Measurements from ENCODE around the gene SCN2A.

SCN2A gene

DNA sequence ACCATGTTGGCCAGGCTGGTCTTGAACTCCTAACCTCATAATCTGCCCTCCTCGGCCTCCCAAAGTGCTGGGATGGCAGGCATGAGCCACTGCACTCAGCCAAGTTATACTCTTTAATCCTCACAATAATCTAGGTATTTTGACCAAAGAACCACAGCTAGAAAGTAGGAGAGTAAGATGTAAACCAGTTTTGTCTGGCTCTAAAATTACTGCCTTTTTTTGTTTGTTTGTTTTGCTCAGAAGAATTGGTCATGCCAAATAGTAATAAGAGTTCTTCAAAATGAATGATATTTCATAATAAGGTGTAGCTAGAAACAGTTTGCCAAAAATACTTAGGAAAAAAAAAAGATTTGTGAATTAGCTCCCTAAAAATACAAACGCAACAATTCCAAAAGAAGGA lies 36.7 kb downstream of the SCN2A start:
- Histone ChIP-seq H3K79me2 (ENCODE audit: insufficient read depth, low read length) (no peaks in the 10 kb centered on the region), H3K4me3 (ENCODE audit: insufficient read depth, low read length, poor library complexity, severe bottlenecking) (no peak overlapping the region), H3K9me2 (replicated peaks; ENCODE audit: insufficient read depth, low read length) (no peaks in the 10 kb centered on the region), H3K4me2 (ENCODE audit: low read depth, low read length, poor library complexity, severe bottlenecking) (no peak overlapping the region), H3K36me3 (ENCODE audit: low read length) (no peaks in the 10 kb centered on the region), H3K9ac (ENCODE audit: low read length) (no peak overlapping the region), H3K27ac (ENCODE audit: low read depth, low read length) (no peak overlapping the region), H3K27me3 (ENCODE audit: low read length) (no peaks in the 10 kb centered on the region), H3F3A (ENCODE audit: insufficient read depth) (no peaks in the 10 kb centered on the region), H4K20me1 (ENCODE audit: low read depth, low read length) (no peaks in the 10 kb centered on the region), H2AFZ (ENCODE audit: low read depth, low read length, severe bottlenecking) (no peak overlapping the region), H3K9me3 (ENCODE audit: insufficient read depth, low read length) (no peaks in the 10 kb centered on the region)
- TF ChIP-seq, protein P1, sequence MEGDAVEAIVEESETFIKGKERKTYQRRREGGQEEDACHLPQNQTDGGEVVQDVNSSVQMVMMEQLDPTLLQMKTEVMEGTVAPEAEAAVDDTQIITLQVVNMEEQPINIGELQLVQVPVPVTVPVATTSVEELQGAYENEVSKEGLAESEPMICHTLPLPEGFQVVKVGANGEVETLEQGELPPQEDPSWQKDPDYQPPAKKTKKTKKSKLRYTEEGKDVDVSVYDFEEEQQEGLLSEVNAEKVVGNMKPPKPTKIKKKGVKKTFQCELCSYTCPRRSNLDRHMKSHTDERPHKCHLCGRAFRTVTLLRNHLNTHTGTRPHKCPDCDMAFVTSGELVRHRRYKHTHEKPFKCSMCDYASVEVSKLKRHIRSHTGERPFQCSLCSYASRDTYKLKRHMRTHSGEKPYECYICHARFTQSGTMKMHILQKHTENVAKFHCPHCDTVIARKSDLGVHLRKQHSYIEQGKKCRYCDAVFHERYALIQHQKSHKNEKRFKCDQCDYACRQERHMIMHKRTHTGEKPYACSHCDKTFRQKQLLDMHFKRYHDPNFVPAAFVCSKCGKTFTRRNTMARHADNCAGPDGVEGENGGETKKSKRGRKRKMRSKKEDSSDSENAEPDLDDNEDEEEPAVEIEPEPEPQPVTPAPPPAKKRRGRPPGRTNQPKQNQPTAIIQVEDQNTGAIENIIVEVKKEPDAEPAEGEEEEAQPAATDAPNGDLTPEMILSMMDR (IDR thresholded peaks at IDR 0.05; ENCODE audit: insufficient read depth, low read length, poor library complexity, severe bottlenecking) = no peak
- TF ChIP-seq EZH2phosphoT487 (conservative IDR thresholded peaks at IDR 0.05; ENCODE audit: low read length) = no peak

DNA sequence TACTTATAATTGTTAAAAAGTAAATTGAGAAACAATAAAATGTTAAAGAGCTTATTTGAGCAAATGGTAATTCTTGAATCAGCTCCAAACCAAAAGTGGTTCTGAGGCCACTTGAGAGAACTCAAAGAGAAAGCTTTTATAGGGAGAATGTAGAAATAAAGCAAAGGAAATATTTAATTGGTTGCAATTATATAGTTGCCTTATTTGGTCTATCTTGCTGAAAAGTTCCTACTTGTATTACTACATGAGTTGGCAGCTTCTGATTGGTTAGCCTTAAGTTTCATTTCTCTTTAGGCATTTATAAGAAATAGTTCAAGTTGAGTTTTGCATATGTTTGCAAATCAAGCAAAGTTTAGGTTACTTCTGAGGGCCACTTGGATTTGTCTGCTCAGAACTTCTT lies 38.1 kb downstream of the SCN2A start:
- Histone ChIP-seq H3K4me2 (ENCODE audit: low read depth, low read length, poor library complexity, severe bottlenecking) (no peak overlapping the region), H3K27ac (ENCODE audit: low read depth, low read length) (no peak overlapping the region), H3K4me3 (ENCODE audit: insufficient read depth, low read length, poor library complexity, severe bottlenecking) (no peak overlapping the region), H3K79me2 (ENCODE audit: insufficient read depth, low read length) (no peaks in the 10 kb centered on the region), H3K9me3 (ENCODE audit: insufficient read depth, low read length) (no peaks in the 10 kb centered on the region), H2AFZ (ENCODE audit: low read depth, low read length, severe bottlenecking) (no peak overlapping the region), H3K27me3 (ENCODE audit: low read length) (no peaks in the 10 kb centered on the region), H3F3A (ENCODE audit: insufficient read depth) (no peaks in the 10 kb centered on the region), H3K9ac (ENCODE audit: low read length) (no peak overlapping the region), H4K20me1 (ENCODE audit: low read depth, low read length) (no peaks in the 10 kb centered on the region), H3K36me3 (ENCODE audit: low read length) (no peaks in the 10 kb centered on the region), H3K9me2 (replicated peaks; ENCODE audit: insufficient read depth, low read length) (no peaks in the 10 kb centered on the region)
- TF ChIP-seq, protein P1 (IDR thresholded peaks at IDR 0.05; ENCODE audit: insufficient read depth, low read length, poor library complexity, severe bottlenecking) = no peak
- no peak for TF ChIP-seq EZH2phosphoT487 (conservative IDR thresholded peaks at IDR 0.05; ENCODE audit: low read length)

DNA sequence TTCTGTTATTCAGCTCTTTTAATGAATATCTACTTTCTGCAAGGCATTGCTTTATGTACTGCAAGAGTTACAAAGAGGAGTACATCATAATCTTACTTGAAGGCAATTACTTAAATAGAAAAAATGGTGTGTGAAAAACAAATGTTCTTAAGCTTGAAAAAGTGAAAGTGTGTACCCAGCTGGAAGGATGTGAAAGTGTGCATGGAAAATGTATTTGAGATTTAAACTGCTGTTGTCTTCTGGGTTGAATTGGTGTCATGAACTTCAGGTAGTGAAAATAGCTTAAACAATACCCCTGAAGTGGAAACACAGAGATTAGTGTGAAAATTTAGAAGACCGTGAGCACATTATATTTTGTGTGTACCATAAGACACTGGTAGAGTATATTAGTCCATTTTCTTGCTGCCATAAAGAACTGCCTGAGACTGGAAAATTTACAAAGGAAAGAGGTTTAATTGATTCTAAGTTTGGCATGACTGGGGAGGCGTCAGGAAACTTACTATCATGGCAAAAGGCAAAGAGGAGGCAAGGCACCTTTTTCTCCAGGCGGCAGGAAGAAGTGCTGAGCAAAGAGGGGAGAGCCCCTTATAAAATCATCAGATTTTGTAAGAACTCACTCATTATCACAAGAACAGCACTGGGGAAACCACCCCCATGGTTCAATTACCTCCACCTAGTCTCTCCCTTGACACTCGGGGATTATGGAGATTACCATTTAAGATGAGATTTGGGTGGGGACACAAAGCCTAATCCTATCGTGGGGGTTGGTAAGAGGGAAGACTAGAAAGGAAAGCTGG lies 38.8 kb downstream of the SCN2A start:
- H2AFZ ChIP-seq (ENCODE audit: low read depth, low read length, severe bottlenecking) = no peak overlapping the region
- H3K4me3 ChIP-seq (ENCODE audit: insufficient read depth, low read length, poor library complexity, severe bottlenecking) = no peak overlapping the region

More for the DNA sequence above, 38.8 kb downstream of the SCN2A start:
- Histone ChIP-seq H3F3A (ENCODE audit: insufficient read depth) (no peaks in the 10 kb centered on the region), H3K9me2 (replicated peaks; ENCODE audit: insufficient read depth, low read length) (no peaks in the 10 kb centered on the region), H3K4me2 (ENCODE audit: low read depth, low read length, poor library complexity, severe bottlenecking) (no peak overlapping the region), H3K9me3 (ENCODE audit: insufficient read depth, low read length) (no peaks in the 10 kb centered on the region), H3K27ac (ENCODE audit: low read depth, low read length) (no peak overlapping the region), H3K36me3 (ENCODE audit: low read length) (no peaks in the 10 kb centered on the region), H3K79me2 (ENCODE audit: insufficient read depth, low read length) (no peaks in the 10 kb centered on the region), H3K27me3 (ENCODE audit: low read length) (no peaks in the 10 kb centered on the region), H4K20me1 (ENCODE audit: low read depth, low read length) (no peaks in the 10 kb centered on the region), H3K9ac (ENCODE audit: low read length) (no peak overlapping the region)
- no peak for TF ChIP-seq EZH2phosphoT487 (conservative IDR thresholded peaks at IDR 0.05; ENCODE audit: low read length)
- TF ChIP-seq, protein P1 (IDR thresholded peaks at IDR 0.05; ENCODE audit: insufficient read depth, low read length, poor library complexity, severe bottlenecking) = no peak

Data from SU-DHL-6 (cell line).